Measurements from ENCODE around the gene ERBB2. TPM values are rescaled to one million over a fixed set of nuclear protein-coding genes. Genes with fewer than 3 reads are reported as not detected.

The ERBB2 gene
- total RNA-seq, 2 donors from 2014 or later: 88.1 to 94.7 TPM

- no peak for DNase-seq (ENCODE audit: low spot score)
- Histone ChIP-seq H3K36me3 (no peaks in the 10 kb centered on the region), H3K27me3 (replicated peaks; ENCODE audit: insufficient read depth) (no peaks in the 10 kb centered on the region), H3K4me1 (ENCODE audit: control insufficient read depth in 1 of 2, low read depth in 2 of 2) (no peaks in the 10 kb centered on the region), H3K27ac (no peak overlapping the region), H3K9me3 (no peaks in the 10 kb centered on the region), H3K4me3 (no peak overlapping the region)
- TF ChIP-seq CTCF (IDR thresholded peaks at IDR 0.05): no peak
- ATAC-seq (ENCODE audit: insufficient number of reproducible peaks, low FRiP score, low read depth): no peak
These were observed 74.2 kb downstream of the ERBB2 start for GRCh38 chr17:39774047-39774446.

GRCh38 chr17:39775031-39775430 lies 75.2 kb downstream of the ERBB2 start:
- Histone ChIP-seq H3K27ac (no peak overlapping the region), H3K27me3 (replicated peaks; ENCODE audit: insufficient read depth) (peaks cover 4% of the 10 kb centered on the region)
- ATAC-seq (ENCODE audit: insufficient number of reproducible peaks, low FRiP score, low read depth): no peak

GRCh38 chr17:39776252-39776651 lies 76.4 kb downstream of the ERBB2 start:
- peaks cover 4% of the 10 kb centered on the region for H3K27me3 ChIP-seq (replicated peaks; ENCODE audit: insufficient read depth)
- H3K9me3 ChIP-seq: no peaks in the 10 kb centered on the region
- H3K27ac ChIP-seq: no peak overlapping the region
- no peak for TF ChIP-seq CTCF (IDR thresholded peaks at IDR 0.05)
- H3K36me3 ChIP-seq: no peaks in the 10 kb centered on the region
- no peaks in the 10 kb centered on the region for H3K4me1 ChIP-seq (ENCODE audit: control insufficient read depth in 1 of 2, low read depth in 2 of 2)
- ATAC-seq (ENCODE audit: insufficient number of reproducible peaks, low FRiP score, low read depth) (no peak), DNase-seq (ENCODE audit: low spot score) (no peak)
- H3K4me3 ChIP-seq: peak overlapping the region; percentile 4

More at GRCh38 chr17:39775031-39775430, 75.2 kb downstream of the ERBB2 start:
- Histone ChIP-seq H3K4me1 (ENCODE audit: control insufficient read depth in 1 of 2, low read depth in 2 of 2) (no peaks in the 10 kb centered on the region), H3K36me3 (no peaks in the 10 kb centered on the region), H3K4me3 (no peak overlapping the region), H3K9me3 (no peaks in the 10 kb centered on the region)
- TF ChIP-seq CTCF (IDR thresholded peaks at IDR 0.05): no peak
- no peak for DNase-seq (ENCODE audit: low spot score)

GRCh38 chr17:39777534-39778365 lies 77.9 kb downstream of the ERBB2 start:
- Histone ChIP-seq H3K4me3 (no peak overlapping the region), H3K9me3 (no peaks in the 10 kb centered on the region), H3K36me3 (no peaks in the 10 kb centered on the region), H3K27me3 (replicated peaks; ENCODE audit: insufficient read depth) (peaks cover 4% of the 10 kb centered on the region), H3K27ac (no peak overlapping the region), H3K4me1 (ENCODE audit: control insufficient read depth in 1 of 2, low read depth in 2 of 2) (peaks cover 0 to 4% of the 10 kb centered on the region in 2 donors)
- no peak for TF ChIP-seq CTCF (IDR thresholded peaks at IDR 0.05)
- DNase-seq (ENCODE audit: low spot score) (no peak), ATAC-seq (ENCODE audit: insufficient number of reproducible peaks, low FRiP score, low read depth) (no peak)

Other genes with a start within 250 kb of the ERBB2 start
- 10 to 100 TPM; 18.1 to 29.0 TPM for gene MED1, start 248.8 kb upstream of the ERBB2 start, total RNA-seq
- 10 to 100 TPM; 53.7 to 54.7 TPM for gene CDK12, start 238.6 kb upstream of the ERBB2 start, total RNA-seq
- gene NEUROD2, start 92.1 kb upstream of the ERBB2 start, total RNA-seq: not detected
- 1 to 10 TPM in 1 of 2 donors, under 1 TPM in 1; 0.27 to 2.1 TPM for gene PPP1R1B, start 73.1 kb upstream of the ERBB2 start, total RNA-seq
- 10 to 100 TPM; 52.5 to 67.7 TPM for gene STARD3, start 62.9 kb upstream of the ERBB2 start, total RNA-seq
- 10 to 100 TPM in 1 of 2 donors, 1 to 10 TPM in 1; 6.4 to 16.9 TPM for gene TCAP, start 34.7 kb upstream of the ERBB2 start, total RNA-seq
- 10 to 100 TPM in 1 of 2 donors, 1 to 10 TPM in 1; 3.1 to 22.9 TPM for gene PNMT, start 31.6 kb upstream of the ERBB2 start, total RNA-seq
- gene PGAP3, start 12.0 kb upstream of the ERBB2 start, total RNA-seq: 10 to 100 TPM; 19.9 to 27.2 TPM
- 10 to 100 TPM; 27.1 to 30.3 TPM for gene MIEN1, start 30.5 kb downstream of the ERBB2 start, total RNA-seq
- gene GRB7, start 37.9 kb downstream of the ERBB2 start, total RNA-seq: 1 to 10 TPM in 1 of 2 donors, under 1 TPM in 1; 0.85 to 1.4 TPM
- gene IKZF3, start 164.2 kb downstream of the ERBB2 start, total RNA-seq: 1 to 10 TPM; 4.8 to 5.6 TPM
- gene ZPBP2, start 168.1 kb downstream of the ERBB2 start, total RNA-seq: not detected
- 10 to 100 TPM in 1 of 2 donors, 1 to 10 TPM in 1; 8.3 to 16.0 TPM for gene GSDMB, start 218.6 kb downstream of the ERBB2 start, total RNA-seq
- 10 to 100 TPM; 43.3 to 64.0 TPM for gene ORMDL3, start 227.5 kb downstream of the ERBB2 start, total RNA-seq
- not detected for gene LRRC3C, start 227.7 kb downstream of the ERBB2 start, total RNA-seq

Measured in thoracic aorta (tissue), 2 donors.